ENCODE data around the gene CALML3. TPM values are rescaled to one million over a fixed set of nuclear protein-coding genes. Genes with fewer than 3 reads are reported as not detected.

CALML3 gene
- total RNA-seq, 1 donor from 2014 or later: not detected

GRCh38 chr10:5490698-5491464 is 33.9 kb upstream of the CALML3 start:
- Histone ChIP-seq H4K20me1 (ENCODE audit: low read depth) (no peaks in the 10 kb centered on the region), H3K9me3 (ENCODE audit: low read depth) (no peaks in the 10 kb centered on the region), H3K79me2 (ENCODE audit: low read depth) (no peaks in the 10 kb centered on the region), H3K4me1 (peaks cover 14% of the 10 kb centered on the region), H3K4me2 (no peak overlapping the region), H3K9ac (no peak overlapping the region), H3K27me3 (no peaks in the 10 kb centered on the region), H2AFZ (replicated peaks) (no peak overlapping the region), H3K36me3 (no peaks in the 10 kb centered on the region), H3K27ac (no peak overlapping the region), H3F3A (ENCODE audit: low read depth) (no peaks in the 10 kb centered on the region), H3K4me3 (no peak overlapping the region)
- Mint-ChIP-seq H3K27me3 (ENCODE audit: insufficient read depth, low read depth) (peaks cover 15% of the 10 kb centered on the region), H3K4me3 (no peak overlapping the region), H3K36me3 (no peaks in the 10 kb centered on the region), H3K4me1 (peaks cover 8% of the 10 kb centered on the region), H3K9me3 (peaks cover 3% of the 10 kb centered on the region), H3K27ac (peak overlapping the region; percentile 53)
- no peak for DNase-seq (ENCODE audit: low spot score)
- TF ChIP-seq EZH2 (IDR thresholded peaks at IDR 0.05) (no peak), EZH2phosphoT487 (IDR thresholded peaks at IDR 0.05) (no peak), CTCF (IDR thresholded peaks at IDR 0.05) (no peak)

GRCh38 chr10:5491477-5491876 is 33.3 kb upstream of the CALML3 start:
- Mint-ChIP-seq H3K27ac (peak overlapping the region; percentile 53), H3K36me3 (no peaks in the 10 kb centered on the region), H3K4me1 (peaks cover 8% of the 10 kb centered on the region), H3K9me3 (peaks cover 3% of the 10 kb centered on the region), H3K27me3 (ENCODE audit: insufficient read depth, low read depth) (peaks cover 15% of the 10 kb centered on the region), H3K4me3 (no peak overlapping the region)
- no peaks in the 10 kb centered on the region for H3K27me3 ChIP-seq
- TF ChIP-seq EZH2 (IDR thresholded peaks at IDR 0.05): no peak
- no peak for TF ChIP-seq EZH2phosphoT487 (IDR thresholded peaks at IDR 0.05)
- TF ChIP-seq CTCF (IDR thresholded peaks at IDR 0.05): no peak
- no peak overlapping the region for H3K4me3 ChIP-seq
- no peak for DNase-seq (ENCODE audit: low spot score)
- no peaks in the 10 kb centered on the region for H3F3A ChIP-seq (ENCODE audit: low read depth)
- no peaks in the 10 kb centered on the region for H3K9me3 ChIP-seq (ENCODE audit: low read depth)
- H3K27ac ChIP-seq: no peak overlapping the region
- peaks cover 8% of the 10 kb centered on the region for H3K4me1 ChIP-seq
- H3K79me2 ChIP-seq (ENCODE audit: low read depth): no peaks in the 10 kb centered on the region
- no peak overlapping the region for H3K4me2 ChIP-seq
- no peaks in the 10 kb centered on the region for H4K20me1 ChIP-seq (ENCODE audit: low read depth)
- no peak overlapping the region for H2AFZ ChIP-seq (replicated peaks)
- no peaks in the 10 kb centered on the region for H3K36me3 ChIP-seq
- H3K9ac ChIP-seq: no peak overlapping the region

GRCh38 chr10:5492322-5492855 is 32.4 kb upstream of the CALML3 start:
- H3K9me3 ChIP-seq (ENCODE audit: low read depth): no peaks in the 10 kb centered on the region
- no peak overlapping the region for H3K4me3 Mint-ChIP-seq
- no peaks in the 10 kb centered on the region for H3K36me3 ChIP-seq
- peaks cover 4% of the 10 kb centered on the region for H3K4me1 Mint-ChIP-seq
- peaks cover 14% of the 10 kb centered on the region for H3K27me3 Mint-ChIP-seq (ENCODE audit: insufficient read depth, low read depth)
- H3K4me1 ChIP-seq: peaks cover 6% of the 10 kb centered on the region
- TF ChIP-seq EZH2phosphoT487 (IDR thresholded peaks at IDR 0.05) (no peak), CTCF (IDR thresholded peaks at IDR 0.05) (no peak), EZH2 (IDR thresholded peaks at IDR 0.05) (no peak)
- no peaks in the 10 kb centered on the region for H4K20me1 ChIP-seq (ENCODE audit: low read depth)
- peaks cover 3% of the 10 kb centered on the region for H3K9me3 Mint-ChIP-seq
- H3K27ac Mint-ChIP-seq: no peak overlapping the region
- no peak overlapping the region for H3K4me2 ChIP-seq
- no peak overlapping the region for H2AFZ ChIP-seq (replicated peaks)
- no peak overlapping the region for H3K4me3 ChIP-seq
- no peaks in the 10 kb centered on the region for H3K79me2 ChIP-seq (ENCODE audit: low read depth)
- no peaks in the 10 kb centered on the region for H3K27me3 ChIP-seq
- DNase-seq (ENCODE audit: low spot score): no peak
- H3F3A ChIP-seq (ENCODE audit: low read depth): no peaks in the 10 kb centered on the region
- H3K9ac ChIP-seq: no peak overlapping the region
- H3K27ac ChIP-seq: no peak overlapping the region
- H3K36me3 Mint-ChIP-seq: no peaks in the 10 kb centered on the region
